ENCODE measurements around the gene XIST.

DNA sequence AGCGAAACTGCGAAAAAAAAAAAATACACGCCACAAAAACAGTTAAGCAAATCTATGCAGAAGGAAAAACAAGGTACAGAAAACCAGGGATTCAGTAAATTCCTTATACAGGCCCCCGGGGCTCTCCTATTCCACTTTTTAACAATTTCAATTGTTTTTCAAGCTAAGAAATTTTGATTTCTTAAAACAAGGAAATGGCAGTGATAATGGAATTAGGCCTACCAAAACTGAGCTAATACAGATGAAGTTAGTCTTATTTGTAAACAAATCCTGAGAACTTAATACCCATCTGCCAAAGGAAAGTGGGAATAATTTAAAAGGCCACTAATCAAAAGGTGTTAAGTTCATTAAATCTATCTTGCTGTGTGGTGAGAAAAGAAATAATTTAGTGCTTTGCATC, 20.2 kb downstream of the XIST start:
- TF ChIP-seq ZFP3 (CRISPR knock-in tag; IDR thresholded peaks at IDR 0.05), result no peak
- no peak for TF ChIP-seq TCF4 (CRISPR knock-in tag; IDR thresholded peaks at IDR 0.05; ENCODE audit: borderline replicate concordance)
- no peak for TF ChIP-seq ZNF70 (CRISPR knock-in tag; IDR thresholded peaks at IDR 0.05)
- no peak for TF ChIP-seq ARNTL (CRISPR knock-in tag; IDR thresholded peaks at IDR 0.05; ENCODE audit: borderline replicate concordance, low read depth)
- TF ChIP-seq, protein P1, sequence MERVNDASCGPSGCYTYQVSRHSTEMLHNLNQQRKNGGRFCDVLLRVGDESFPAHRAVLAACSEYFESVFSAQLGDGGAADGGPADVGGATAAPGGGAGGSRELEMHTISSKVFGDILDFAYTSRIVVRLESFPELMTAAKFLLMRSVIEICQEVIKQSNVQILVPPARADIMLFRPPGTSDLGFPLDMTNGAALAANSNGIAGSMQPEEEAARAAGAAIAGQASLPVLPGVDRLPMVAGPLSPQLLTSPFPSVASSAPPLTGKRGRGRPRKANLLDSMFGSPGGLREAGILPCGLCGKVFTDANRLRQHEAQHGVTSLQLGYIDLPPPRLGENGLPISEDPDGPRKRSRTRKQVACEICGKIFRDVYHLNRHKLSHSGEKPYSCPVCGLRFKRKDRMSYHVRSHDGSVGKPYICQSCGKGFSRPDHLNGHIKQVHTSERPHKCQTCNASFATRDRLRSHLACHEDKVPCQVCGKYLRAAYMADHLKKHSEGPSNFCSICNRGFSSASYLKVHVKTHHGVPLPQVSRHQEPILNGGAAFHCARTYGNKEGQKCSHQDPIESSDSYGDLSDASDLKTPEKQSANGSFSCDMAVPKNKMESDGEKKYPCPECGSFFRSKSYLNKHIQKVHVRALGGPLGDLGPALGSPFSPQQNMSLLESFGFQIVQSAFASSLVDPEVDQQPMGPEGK (CRISPR knock-in tag; IDR thresholded peaks at IDR 0.05; ENCODE audit: borderline replicate concordance), result no peak
- no peak for TF ChIP-seq TOX (CRISPR knock-in tag; IDR thresholded peaks at IDR 0.05; ENCODE audit: borderline replicate concordance)
- TF ChIP-seq CSRNP3 (CRISPR knock-in tag; IDR thresholded peaks at IDR 0.05), result no peak
- TF ChIP-seq SNAI2 (CRISPR knock-in tag; IDR thresholded peaks at IDR 0.05), result no peak
